Activated T-helper 1 cell treated with Interleukin-2 at 50 U/mL for 16 hours (primary cell): ENCODE measurements around the gene CAV2.

Experiments
- DNase-seq: peaks from one replicate; pipeline ENCODE4 v3.0.0-alpha.2; 2020; ENCODE audit warnings: low read depth

The CAV2 gene

GRCh38 chr7:116547347-116547746 lies 47.8 kb downstream of the CAV2 start:
- no peak for DNase-seq

GRCh38 chr7:116548506-116548905 lies 49.0 kb downstream of the CAV2 start:
- DNase-seq = no peak

GRCh38 chr7:116549370-116549769 lies 49.8 kb downstream of the CAV2 start:
- DNase-seq = no peak

- DNase-seq = no peak
Measured at GRCh38 chr7:116551692-116552091, 52.2 kb downstream of the CAV2 start.

GRCh38 chr7:116552602-116553001 lies 53.1 kb downstream of the CAV2 start:
- no peak for DNase-seq

- DNase-seq = no peak
Measured at GRCh38 chr7:116553168-116553964, 53.8 kb downstream of the CAV2 start.

- no peak for DNase-seq
Measured at GRCh38 chr7:116554436-116554835, 54.9 kb downstream of the CAV2 start.

- DNase-seq = no peak
Measured at GRCh38 chr7:116554911-116555310, 55.4 kb downstream of the CAV2 start.

GRCh38 chr7:116557066-116557585 lies 57.6 kb downstream of the CAV2 start:
- DNase-seq = no peak

- DNase-seq = no peak
Measured at GRCh38 chr7:116557901-116558300, 58.4 kb downstream of the CAV2 start.
